ENCODE results near the gene HOXB5.

Gene HOXB5

DNA sequence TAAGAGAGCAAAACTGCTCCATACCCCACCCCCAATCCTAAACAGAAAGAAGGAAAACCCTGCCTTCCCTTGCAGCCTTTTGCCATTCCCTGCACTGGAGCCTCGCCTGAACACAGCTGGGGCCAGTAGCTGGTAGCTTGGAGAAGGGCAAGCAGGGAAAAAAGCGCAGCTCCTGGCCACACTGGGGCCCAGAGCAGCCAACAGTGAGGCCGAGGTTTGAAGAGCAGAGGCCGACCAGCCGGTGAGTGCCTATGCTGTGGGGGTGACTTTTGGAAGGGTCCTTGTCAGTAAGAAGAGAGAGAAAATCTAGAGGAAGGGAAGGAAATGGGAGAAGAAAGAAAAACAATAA lies 35.8 kb upstream of the HOXB5 start:
- peaks cover 99% of the 10 kb centered on the region for H3K27me3 ChIP-seq
- no peak for DNase-seq
- H3K36me3 ChIP-seq, result no peaks in the 10 kb centered on the region
- no peaks in the 10 kb centered on the region for H3K4me1 ChIP-seq
- TF ChIP-seq, protein P1, sequence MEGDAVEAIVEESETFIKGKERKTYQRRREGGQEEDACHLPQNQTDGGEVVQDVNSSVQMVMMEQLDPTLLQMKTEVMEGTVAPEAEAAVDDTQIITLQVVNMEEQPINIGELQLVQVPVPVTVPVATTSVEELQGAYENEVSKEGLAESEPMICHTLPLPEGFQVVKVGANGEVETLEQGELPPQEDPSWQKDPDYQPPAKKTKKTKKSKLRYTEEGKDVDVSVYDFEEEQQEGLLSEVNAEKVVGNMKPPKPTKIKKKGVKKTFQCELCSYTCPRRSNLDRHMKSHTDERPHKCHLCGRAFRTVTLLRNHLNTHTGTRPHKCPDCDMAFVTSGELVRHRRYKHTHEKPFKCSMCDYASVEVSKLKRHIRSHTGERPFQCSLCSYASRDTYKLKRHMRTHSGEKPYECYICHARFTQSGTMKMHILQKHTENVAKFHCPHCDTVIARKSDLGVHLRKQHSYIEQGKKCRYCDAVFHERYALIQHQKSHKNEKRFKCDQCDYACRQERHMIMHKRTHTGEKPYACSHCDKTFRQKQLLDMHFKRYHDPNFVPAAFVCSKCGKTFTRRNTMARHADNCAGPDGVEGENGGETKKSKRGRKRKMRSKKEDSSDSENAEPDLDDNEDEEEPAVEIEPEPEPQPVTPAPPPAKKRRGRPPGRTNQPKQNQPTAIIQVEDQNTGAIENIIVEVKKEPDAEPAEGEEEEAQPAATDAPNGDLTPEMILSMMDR (IDR thresholded peaks at IDR 0.05; ENCODE audit: low read depth, low read length), result no peak
- H3K9me3 ChIP-seq, result no peaks in the 10 kb centered on the region
- H3K4me3 ChIP-seq (ENCODE audit: low read depth, low read length), result no peak overlapping the region

DNA sequence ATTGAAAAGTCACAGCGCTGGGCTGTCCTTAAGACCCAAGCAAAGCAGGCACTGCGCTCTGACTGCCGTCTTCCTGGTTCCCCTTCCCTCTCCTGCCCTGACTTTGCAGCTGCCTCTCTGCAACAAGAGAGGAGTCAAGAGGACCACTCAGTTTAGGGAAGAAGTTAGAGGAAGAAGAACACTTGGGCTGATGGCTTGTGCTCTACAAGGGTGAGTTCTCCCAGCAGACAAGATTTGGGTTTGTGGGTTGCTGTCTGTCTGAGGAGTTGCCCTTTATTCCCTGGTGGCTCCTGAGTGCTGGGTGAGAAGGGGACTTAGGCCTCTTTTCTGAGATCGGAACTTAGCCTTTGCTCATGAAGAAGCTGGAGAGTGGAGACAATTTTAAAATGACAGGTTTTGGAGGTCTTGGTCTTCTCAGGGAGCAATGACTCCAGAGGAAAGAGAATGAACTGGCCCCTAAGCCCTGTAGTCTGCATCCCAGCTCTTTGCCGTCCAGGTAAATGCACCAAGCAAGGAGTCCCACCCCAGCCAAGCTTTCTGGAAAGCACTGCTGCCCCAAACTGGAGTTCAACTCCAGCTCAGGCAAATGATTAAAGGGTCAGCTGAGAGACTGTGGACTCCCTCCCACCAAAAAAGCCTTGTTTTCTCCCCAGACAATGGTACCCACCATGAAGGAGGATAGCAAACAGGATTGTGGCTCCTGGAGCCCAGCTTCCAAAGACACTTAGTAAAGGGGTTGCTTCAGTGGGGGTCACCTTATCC lies 35.3 kb upstream of the HOXB5 start:
- Histone ChIP-seq H3K9me3 (no peaks in the 10 kb centered on the region), H3K4me3 (ENCODE audit: low read depth, low read length) (no peak overlapping the region), H3K27me3 (peaks cover 99% of the 10 kb centered on the region), H3K36me3 (no peaks in the 10 kb centered on the region), H3K4me1 (no peaks in the 10 kb centered on the region)
- DNase-seq, result no peak
- TF ChIP-seq, protein P1 (IDR thresholded peaks at IDR 0.05; ENCODE audit: low read depth, low read length), result no peak

GRCh38 chr17:48627623-48628521 lies 34.3 kb upstream of the HOXB5 start:
- DNase-seq, result no peak
- TF ChIP-seq, protein P1 (IDR thresholded peaks at IDR 0.05; ENCODE audit: low read depth, low read length), result no peak
- H3K4me1 ChIP-seq, result no peaks in the 10 kb centered on the region
- no peaks in the 10 kb centered on the region for H3K36me3 ChIP-seq
- no peaks in the 10 kb centered on the region for H3K9me3 ChIP-seq
- H3K4me3 ChIP-seq (ENCODE audit: low read depth, low read length), result no peak overlapping the region
- H3K27me3 ChIP-seq, result peaks cover 99% of the 10 kb centered on the region

- Histone ChIP-seq H3K36me3 (no peaks in the 10 kb centered on the region), H3K4me1 (no peaks in the 10 kb centered on the region), H3K27me3 (peaks cover 99% of the 10 kb centered on the region), H3K9me3 (no peaks in the 10 kb centered on the region), H3K4me3 (ENCODE audit: low read depth, low read length) (no peak overlapping the region)
- TF ChIP-seq, protein P1 (IDR thresholded peaks at IDR 0.05; ENCODE audit: low read depth, low read length), result no peak
- no peak for DNase-seq
Measured at GRCh38 chr17:48627118-48627597, 33.6 kb upstream of the HOXB5 start.

- no peak for DNase-seq
- Histone ChIP-seq H3K36me3 (no peaks in the 10 kb centered on the region), H3K27me3 (peaks cover 99% of the 10 kb centered on the region), H3K4me1 (no peaks in the 10 kb centered on the region), H3K9me3 (no peaks in the 10 kb centered on the region), H3K4me3 (ENCODE audit: low read depth, low read length) (no peak within 1 kb of the TSS)
- TF ChIP-seq, protein P1 (IDR thresholded peaks at IDR 0.05; ENCODE audit: low read depth, low read length), result no peak
Measured at GRCh38 chr17:48626245-48627117, 32.9 kb upstream of the HOXB5 start, which contains the start of gene HOXB9. Gene HOXB9 (minus strand): TSS chr17:48626358. CDS start chr17:48626269, 89 bp downstream.

All from BE2C (cell line).